H9 (cell line): ENCODE data around the gene AQP9. TPM values are rescaled to one million over a fixed set of nuclear protein-coding genes. Genes with fewer than 3 reads are reported as not detected.

Experiments used
- DNase-seq: peaks from one replicate; pipeline ENCODE4 v3.0.0-alpha.2; 2017
- H2AFZ ChIP-seq: one replicate; pipeline ENCODE4 v1.6.1; 2013; ENCODE audit warnings: mild to moderate bottlenecking, low read length, control low read depth, moderate library complexity
- H2AK5ac ChIP-seq: 2 replicates; pipeline ENCODE4 v1.6.1; 2013; ENCODE audit warnings: low read length, control low read depth, mixed read lengths; ENCODE audit not compliant: insufficient read length
- H2BK120ac ChIP-seq: one replicate; pipeline ENCODE4 v1.6.1; 2013; ENCODE audit warnings: low read depth, mild to moderate bottlenecking, low read length, control low read depth, inconsistent platforms; ENCODE audit not compliant: poor library complexity, severe bottlenecking
- H2BK12ac ChIP-seq: 2 replicates; pipeline ENCODE4 v1.6.1; 2013; ENCODE audit warnings: low read length, control low read depth, mixed read lengths, low read depth; ENCODE audit not compliant: insufficient read length
- H2BK15ac ChIP-seq: 2 replicates; pipeline ENCODE4 v1.6.1; 2013; ENCODE audit warnings: low read depth, low read length, control low read depth
- H2BK20ac ChIP-seq: one replicate; pipeline ENCODE4 v1.6.1; 2013; ENCODE audit warnings: low read depth, mild to moderate bottlenecking, low read length, control low read depth, inconsistent platforms; ENCODE audit not compliant: poor library complexity, severe bottlenecking
- H2BK5ac ChIP-seq: 2 replicates; pipeline ENCODE4 v1.6.1; 2013; ENCODE audit warnings: low read length, control low read depth, mixed read lengths; ENCODE audit not compliant: insufficient read length
- H3K14ac ChIP-seq: 2 replicates; pipeline ENCODE4 v1.6.1; 2013; ENCODE audit warnings: low read length, control low read depth; ENCODE audit not compliant: insufficient read depth
- H3K18ac ChIP-seq: 2 replicates; pipeline ENCODE4 v1.6.1; 2013; ENCODE audit warnings: low read depth, mild to moderate bottlenecking, mixed read lengths, low read length, control low read depth; ENCODE audit not compliant: insufficient read length
- H3K23ac ChIP-seq: 2 replicates; pipeline ENCODE4 v1.6.1; 2013; ENCODE audit warnings: low read length, control low read depth, mixed read lengths, low read depth; ENCODE audit not compliant: insufficient read length
- H3K23me2 ChIP-seq: 2 replicates; pipeline ENCODE4 v1.6.1; 2013; ENCODE audit warnings: low read depth, mild to moderate bottlenecking, mixed read lengths, low read length, control low read depth; ENCODE audit not compliant: insufficient read length, poor library complexity, severe bottlenecking
- H3K27ac ChIP-seq: 2 replicates; pipeline ENCODE4 v1.5.1; 2013; ENCODE audit warnings: low read length, control low read depth, mixed read lengths, low read depth; ENCODE audit not compliant: insufficient read length
- H3K27me3 ChIP-seq: 2 replicates; pipeline ENCODE4 v1.6.1; 2013; ENCODE audit warnings: low read length, control low read depth, inconsistent platforms; ENCODE audit not compliant: insufficient read depth
- H3K4ac ChIP-seq: 2 replicates; pipeline ENCODE4 v1.6.1; 2013; ENCODE audit warnings: low read depth, mild to moderate bottlenecking, control low read depth, inconsistent platforms, low read length, moderate library complexity
- H3K4me1 ChIP-seq: 2 replicates; pipeline ENCODE4 v1.6.1; 2013; ENCODE audit warnings: low read length, control low read depth, inconsistent platforms; ENCODE audit not compliant: insufficient read depth
- H3K4me2 ChIP-seq: 2 replicates; pipeline ENCODE4 v1.6.1; 2013; ENCODE audit warnings: low read length, control low read depth, mixed read lengths; ENCODE audit not compliant: insufficient read length, insufficient read depth
- H3K56ac ChIP-seq: 2 replicates; pipeline ENCODE4 v1.6.1; 2013; ENCODE audit warnings: low read depth, mild to moderate bottlenecking, mixed read lengths, low read length, control low read depth; ENCODE audit not compliant: insufficient read length
- H3K79me1 ChIP-seq: 2 replicates; pipeline ENCODE4 v1.6.1; 2013; ENCODE audit warnings: low read depth, mild to moderate bottlenecking, moderate library complexity, low read length, control low read depth, inconsistent platforms; ENCODE audit not compliant: insufficient read depth, poor library complexity, severe bottlenecking
- H3K79me2 ChIP-seq: 2 replicates; pipeline ENCODE4 v1.6.1; 2013; ENCODE audit warnings: low read length, control low read depth, inconsistent platforms; ENCODE audit not compliant: insufficient read depth
- H3K9ac ChIP-seq: 2 replicates; pipeline ENCODE4 v1.6.1; 2013; ENCODE audit warnings: low read length, control low read depth, mixed read lengths; ENCODE audit not compliant: insufficient read length; ENCODE audit errors: extremely low read depth
- H3K9me3 ChIP-seq: one replicate; pipeline ENCODE4 v1.6.1; 2013; ENCODE audit warnings: low read depth, low read length, inconsistent platforms; ENCODE audit not compliant: control insufficient read depth
- H3T11ph ChIP-seq: one replicate; pipeline ENCODE4 v1.6.1; 2013; ENCODE audit warnings: mild to moderate bottlenecking, low read length, control low read depth, inconsistent platforms
- H4K20me1 ChIP-seq: one replicate; pipeline ENCODE4 v1.6.1; 2013; ENCODE audit not compliant: control insufficient read depth, insufficient read length, insufficient read depth
- H4K5ac ChIP-seq: 2 replicates; pipeline ENCODE4 v1.6.1; 2013; ENCODE audit warnings: low read depth, mild to moderate bottlenecking, mixed read lengths, low read length, control low read depth; ENCODE audit not compliant: insufficient read length
- H4K8ac ChIP-seq: replicated peaks from 2 replicates; pipeline ENCODE4 v1.6.1; 2013; ENCODE audit warnings: low read length, control low read depth, mixed read lengths, low read depth; ENCODE audit not compliant: insufficient read length
- H4K91ac ChIP-seq: 2 replicates; pipeline ENCODE4 v1.6.1; 2013; ENCODE audit warnings: low read depth, mild to moderate bottlenecking, moderate library complexity, mixed read lengths, low read length, control low read depth; ENCODE audit not compliant: insufficient read length
- H3K27ac Mint-ChIP-seq, 3 experiments: 2 replicates in 2 of 3; 3 replicates in 1 of 3; pipeline ENCODE4 v1.8.0; 2020 to 2021; ENCODE audit warnings: mixed read lengths in 3 of 3, mild to moderate bottlenecking in 1 of 3, moderate library complexity in 1 of 3
- H3K27me3 Mint-ChIP-seq: 2 replicates; pipeline ENCODE4 v1.8.0; 2021; ENCODE audit warnings: low read depth, mild to moderate bottlenecking, moderate library complexity, mixed read lengths
- H3K36me3 Mint-ChIP-seq, 3 experiments: 2 replicates in 2 of 3; 3 replicates in 1 of 3; pipeline ENCODE4 v1.8.0; 2020 to 2021; ENCODE audit warnings: low read depth in 3 of 3, mixed read lengths in 3 of 3; ENCODE audit not compliant: insufficient read depth in 1 of 3
- H3K4me1 Mint-ChIP-seq, 2 experiments: 2 replicates each; pipeline ENCODE4 v1.8.0; 2020; ENCODE audit warnings: mixed read lengths in 2 of 2
- H3K4me3 Mint-ChIP-seq, 2 experiments: 2 replicates in 1 of 2; 3 replicates in 1 of 2; pipeline ENCODE4 v1.8.0; 2020 to 2021; ENCODE audit warnings: mild to moderate bottlenecking in 2 of 2, mixed read lengths in 2 of 2, moderate library complexity in 1 of 2
- H3K9me3 Mint-ChIP-seq, 2 experiments: 2 replicates in 1 of 2; 3 replicates in 1 of 2; pipeline ENCODE4 v1.8.0; 2020; ENCODE audit warnings: mild to moderate bottlenecking in 2 of 2, mixed read lengths in 2 of 2, moderate library complexity in 1 of 2
- CTCF ChIP-seq: fragments of 200-600 bp; sonication (generic); conservative IDR thresholded peaks from 3 replicates; pipeline ENCODE4 v1.8.0; 2021; ENCODE audit warnings: antibody characterized with exemption, mild to moderate bottlenecking
- WGBS: extraction: QIAGEN DNeasy Blood & Tissue Kit; methylation state at CpG from one replicate; pipeline ENCODE4 v1.1.7; 2013; ENCODE audit warnings: missing lambda C conversion rate, low lambda C conversion rate, mixed read lengths; ENCODE audit not compliant: insufficient read length; ENCODE audit errors: extremely low coverage; 5-methylcytosine and 5-hydroxymethylcytosine counted together
- total RNA-seq: library from RNA; stranded (reverse); gene quantifications from 2 replicates; pipeline ENCODE4 v1.2.1, GENCODE V29; 2021

AQP9 gene
- total RNA-seq, 1 experiment from 2014 or later, result not detected

GRCh38 chr15:58108117-58108516 lies 30.1 kb upstream of the AQP9 start:
- Histone ChIP-seq H3K79me2 (no peaks in the 10 kb centered on the region), H4K91ac (no peak overlapping the region), H3K56ac (no peak overlapping the region), H3K27me3 (no peaks in the 10 kb centered on the region), H3T11ph (no peak overlapping the region), H3K9ac (no peak overlapping the region), H4K5ac (no peak overlapping the region), H2BK5ac (no peak overlapping the region), H3K23me2 (no peaks in the 10 kb centered on the region), H3K4me1 (peaks cover 2% of the 10 kb centered on the region; the same call in 1 of the 2 replicates), H3K4me2 (no peak overlapping the region), H3K23ac (no peak overlapping the region), H2AK5ac (no peak overlapping the region), H2AFZ (no peak overlapping the region), H4K20me1 (no peaks in the 10 kb centered on the region), H2BK20ac (no peak overlapping the region), H2BK15ac (no peak overlapping the region), H3K9me3 (no peaks in the 10 kb centered on the region), H3K14ac (no peak overlapping the region), H2BK12ac (no peak overlapping the region), H3K18ac (no peak overlapping the region), H4K8ac (no peak overlapping the region), H3K27ac (no peak overlapping the region), H3K79me1 (no peaks in the 10 kb centered on the region), H3K4ac (no peak overlapping the region), H2BK120ac (no peak overlapping the region)
- Mint-ChIP-seq H3K27ac (no peak overlapping the region), H3K4me1 (peaks cover 0 to 4% of the 10 kb centered on the region in 2 experiments; a peak in 2 of 4 replicates), H3K36me3 (no peaks in the 10 kb centered on the region), H3K4me3 (no peak overlapping the region), H3K27me3 (no peaks in the 10 kb centered on the region), H3K9me3 (no peaks in the 10 kb centered on the region)
- no peak for DNase-seq
- TF ChIP-seq CTCF, result no peak
- WGBS, result no CpG with 5 or more reads among the region's 2 CpGs
